Adipose tissue (tissue), 3 donors: Measurements from ENCODE around the gene SEC24A. TPM values are rescaled to one million over a fixed set of nuclear protein-coding genes. Genes with fewer than 3 reads are reported as not detected.
"Not testable (repeated sequence)": the region's sequence is repeated elsewhere in the genome, so short reads cannot be mapped to it uniquely, and the experiment has no call there.

Source experiments
- H3K27ac ChIP-seq: one replicate; pipeline ENCODE4 v1.5.1; 2013; ENCODE audit warnings: low read depth, low read length
- WGBS, 3 donors: extraction: QIAGEN DNeasy Blood & Tissue Kit; methylation state at CpG; one replicate each; pipeline ENCODE4 v1.1.7; 2013; 5-methylcytosine and 5-hydroxymethylcytosine counted together
- polyA plus RNA-seq, 3 donors: library from polyadenylated mRNA; stranded (reverse); fragments of 200-250 nt; gene quantifications; one replicate each; pipeline ENCODE4 v1.2.3, GENCODE V29; 2013
- donor health status: healthy with polysubstance abuse.
- donor health status: Bipolar disorder and iron deficiency.
- donor health status: healthy.

The SEC24A gene
- polyA plus RNA-seq: 1 to 10 TPM; 6.5 to 9.4 (median 7.9) TPM

- peak within 1 kb of the TSS; percentile 89 for H3K27ac ChIP-seq
- WGBS, 3 donors: 0% methylated on average over 54 to 69 of the region's 69 CpGs
Observed at GRCh38 chr5:134648425-134649162, at the start of gene SEC24A. TSS of gene SEC24A (plus strand) at chr5:134648785. CDS start at chr5:134649077, 292 bp downstream.

GRCh38 chr5:134599820-134600219 is 48.8 kb upstream of the SEC24A start:
- WGBS, 3 donors: 89 to 92% (median 91%) methylated on average over 2 to 3 of the region's 3 CpGs

GRCh38 chr5:134600600-134600999 is 48.0 kb upstream of the SEC24A start:
- 72 to 82% (median 80%) methylated on average over 3 of the region's 3 CpGs for WGBS, 3 donors
- H3K27ac ChIP-seq: no peak overlapping the region

More at GRCh38 chr5:134599820-134600219, 48.8 kb upstream of the SEC24A start:
- H3K27ac ChIP-seq: not testable (repeated sequence)

GRCh38 chr5:134603059-134603458 is 45.5 kb upstream of the SEC24A start:
- H3K27ac ChIP-seq: no peak overlapping the region
- WGBS, 3 donors: 36 to 57% (median 48%) methylated on average over 1 of the region's 1 CpG

GRCh38 chr5:134604908-134605307 is 43.7 kb upstream of the SEC24A start:
- no peak overlapping the region for H3K27ac ChIP-seq
- 46 to 85% (median 78%) methylated on average over 1 of the region's 1 CpG for whole genome bisulfite sequencing, 3 donors

- H3K27ac ChIP-seq: no peak overlapping the region
- 82 to 91% (median 88%) methylated on average over 5 of the region's 5 CpGs for WGBS, 3 donors
Observed at GRCh38 chr5:134606726-134607125, 41.9 kb upstream of the SEC24A start.

GRCh38 chr5:134608555-134608954 is 40.0 kb upstream of the SEC24A start:
- no peak overlapping the region for H3K27ac ChIP-seq
- 78 to 90% (median 88%) methylated on average over 3 of the region's 3 CpGs for WGBS, 3 donors

GRCh38 chr5:134609232-134609851 is 39.2 kb upstream of the SEC24A start:
- no peak overlapping the region for H3K27ac ChIP-seq
- 40 to 74% (median 74%) methylated on average over 3 of the region's 3 CpGs for WGBS, 3 donors

GRCh38 chr5:134610725-134611124 is 37.9 kb upstream of the SEC24A start:
- no peak overlapping the region for H3K27ac ChIP-seq

GRCh38 chr5:134611515-134611914 is 37.1 kb upstream of the SEC24A start:
- WGBS, 3 donors: 94 to 96% (median 96%) methylated on average over 4 of the region's 4 CpGs
- H3K27ac ChIP-seq: no peak overlapping the region

GRCh38 chr5:134614450-134615085 is 34.0 kb upstream of the SEC24A start:
- H3K27ac ChIP-seq: no peak overlapping the region
- WGBS, 3 donors: 93 to 95% (median 95%) methylated on average over 5 of the region's 5 CpGs

- no peak overlapping the region for H3K27ac ChIP-seq
- 92 to 94% (median 93%) methylated on average over 2 of the region's 2 CpGs for WGBS, 3 donors
Observed at GRCh38 chr5:134620634-134621033, 28.0 kb upstream of the SEC24A start.

- H3K27ac ChIP-seq: no peak overlapping the region
- 72 to 100% (median 95%) methylated on average over 1 of the region's 1 CpG for WGBS, 3 donors
Observed at GRCh38 chr5:134625559-134625958, 23.0 kb upstream of the SEC24A start.

GRCh38 chr5:134626369-134627014 is 22.1 kb upstream of the SEC24A start:
- no peak overlapping the region for H3K27ac ChIP-seq
- WGBS, 3 donors: 32 to 53% (median 49%) methylated on average over 2 of the region's 2 CpGs

- 86 to 92% (median 92%) methylated on average over 10 of the region's 10 CpGs for WGBS, 3 donors
- no peak overlapping the region for H3K27ac ChIP-seq
Observed at GRCh38 chr5:134634227-134634626, 14.4 kb upstream of the SEC24A start.

GRCh38 chr5:134635366-134635765 is 13.2 kb upstream of the SEC24A start:
- not testable (repeated sequence) for H3K27ac ChIP-seq
- 92 to 96% (median 96%) methylated on average over 1 of the region's 1 CpG for WGBS, 3 donors

GRCh38 chr5:134637116-134637721 is 11.4 kb upstream of the SEC24A start:
- WGBS, 3 donors: 55 to 88% (median 78%) methylated on average over 9 of the region's 9 CpGs
- no peak overlapping the region for H3K27ac ChIP-seq

GRCh38 chr5:134638760-134639201 is 9.8 kb upstream of the SEC24A start:
- WGBS, 3 donors: 46 to 90% (median 87%) methylated on average over 4 of the region's 4 CpGs
- no peak overlapping the region for H3K27ac ChIP-seq
